Measurements from ENCODE around the gene FASLG.

DNA sequence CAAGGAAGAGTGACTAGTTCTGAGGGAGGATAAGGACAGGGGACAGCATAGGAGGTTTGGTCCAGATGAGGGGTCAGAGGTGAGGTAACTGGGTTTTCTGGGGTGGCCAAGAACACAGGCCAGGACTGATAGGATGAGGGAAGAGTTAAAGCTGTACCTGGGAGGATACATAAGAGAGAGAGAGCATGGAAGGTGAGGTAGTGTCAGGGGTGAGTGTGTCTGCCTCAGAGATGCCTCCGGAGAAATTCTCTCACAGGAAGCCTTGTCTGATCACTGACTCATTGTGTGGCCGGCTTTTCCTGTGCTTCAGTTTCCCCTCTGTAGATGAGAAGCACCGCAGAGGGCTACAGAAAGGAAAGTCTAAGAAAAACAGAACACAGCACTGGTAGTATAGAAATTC, 40.2 kb downstream of the FASLG start:
- TF ChIP-seq, protein P1, sequence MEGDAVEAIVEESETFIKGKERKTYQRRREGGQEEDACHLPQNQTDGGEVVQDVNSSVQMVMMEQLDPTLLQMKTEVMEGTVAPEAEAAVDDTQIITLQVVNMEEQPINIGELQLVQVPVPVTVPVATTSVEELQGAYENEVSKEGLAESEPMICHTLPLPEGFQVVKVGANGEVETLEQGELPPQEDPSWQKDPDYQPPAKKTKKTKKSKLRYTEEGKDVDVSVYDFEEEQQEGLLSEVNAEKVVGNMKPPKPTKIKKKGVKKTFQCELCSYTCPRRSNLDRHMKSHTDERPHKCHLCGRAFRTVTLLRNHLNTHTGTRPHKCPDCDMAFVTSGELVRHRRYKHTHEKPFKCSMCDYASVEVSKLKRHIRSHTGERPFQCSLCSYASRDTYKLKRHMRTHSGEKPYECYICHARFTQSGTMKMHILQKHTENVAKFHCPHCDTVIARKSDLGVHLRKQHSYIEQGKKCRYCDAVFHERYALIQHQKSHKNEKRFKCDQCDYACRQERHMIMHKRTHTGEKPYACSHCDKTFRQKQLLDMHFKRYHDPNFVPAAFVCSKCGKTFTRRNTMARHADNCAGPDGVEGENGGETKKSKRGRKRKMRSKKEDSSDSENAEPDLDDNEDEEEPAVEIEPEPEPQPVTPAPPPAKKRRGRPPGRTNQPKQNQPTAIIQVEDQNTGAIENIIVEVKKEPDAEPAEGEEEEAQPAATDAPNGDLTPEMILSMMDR (conservative IDR thresholded peaks at IDR 0.05; ENCODE audit: low read depth, low read length) = no peak
- TF ChIP-seq EZH2 (IDR thresholded peaks at IDR 0.05; ENCODE audit: borderline replicate concordance, low read depth, low read length, poor library complexity, severe bottlenecking) = no peak
